PC-9 (cell line): ENCODE results near the gene CTCF. TPM values are rescaled to one million over a fixed set of nuclear protein-coding genes. Genes with fewer than 3 reads are reported as not detected.

ENCODE experiments used
- BruUV-seq: library from RNA; stranded (reverse); fragments of 400-500 nt; replicated peaks from 2 replicates; lab custom pipeline; 2021; lab: Mats Ljungman, UMichigan
- CTCF ChIA-PET: fragments of 300-600 bp; sonication (Branson Sonifier 250); formaldehyde crosslinking; loops from one replicate; lab custom pipeline; 2022; ENCODE audit warnings: antibody characterized with exemption; lab: Charles Lee
- POLR2A ChIA-PET: fragments of 300-600 bp; sonication (Branson Sonifier 250); formaldehyde crosslinking; loops from one replicate; lab custom pipeline; 2022; ENCODE audit warnings: antibody characterized with exemption; ENCODE audit not compliant: unreplicated experiment; lab: Charles Lee
- DNase-seq, 2 experiments: peaks; one replicate each; pipeline versions ENCODE4 v3.0.0 to v3.0.0-alpha.2; 2015 to 2022; ENCODE audit warnings: mixed read lengths in 1 of 2
- H2AFZ ChIP-seq: fragments of 200-600 bp; sonication (generic); 2 replicates; pipeline ENCODE4 v1.8.1; 2017; ENCODE audit warnings: antibody characterized with exemption
- H3F3A ChIP-seq: fragments of 200-600 bp; sonication (generic); 2 replicates; pipeline ENCODE4 v1.8.1; 2017; ENCODE audit warnings: antibody characterized with exemption, mild to moderate bottlenecking, low read depth; ENCODE audit not compliant: insufficient read depth
- H3K27ac ChIP-seq: fragments of 200-600 bp; sonication (generic); 2 replicates; pipeline ENCODE4 v1.6.1; 2016; ENCODE audit warnings: mixed run types
- H3K27me3 ChIP-seq: fragments of 200-600 bp; sonication (generic); 2 replicates; pipeline ENCODE4 v1.6.1; 2016; ENCODE audit warnings: low read depth, mixed run types; ENCODE audit not compliant: insufficient read depth
- H3K36me3 ChIP-seq: fragments of 200-600 bp; sonication (generic); 2 replicates; pipeline ENCODE4 v1.6.1; 2016; ENCODE audit warnings: low read depth, mixed run types
- H3K4me1 ChIP-seq: fragments of 200-600 bp; sonication (generic); replicated peaks from 2 replicates; pipeline ENCODE4 v1.6.1; 2016; ENCODE audit warnings: mixed run types; ENCODE audit not compliant: insufficient read depth
- H3K4me2 ChIP-seq: fragments of 200-600 bp; sonication (generic); 2 replicates; pipeline ENCODE4 v1.6.1; 2017; ENCODE audit warnings: mixed run types
- H3K4me3 ChIP-seq: fragments of 200-600 bp; sonication (generic); 2 replicates; pipeline ENCODE4 v1.6.1; 2016; ENCODE audit warnings: mixed run types
- H3K79me2 ChIP-seq: fragments of 200-600 bp; sonication (generic); 2 replicates; pipeline ENCODE4 v1.6.1; 2017; ENCODE audit warnings: low read depth, mixed run types
- H3K9me2 ChIP-seq: fragments of 200-600 bp; sonication (generic); 2 replicates; pipeline ENCODE4 v1.8.1; 2017; ENCODE audit warnings: mild to moderate bottlenecking; ENCODE audit not compliant: insufficient read depth
- H3K9me3 ChIP-seq: fragments of 200-600 bp; sonication (generic); 2 replicates; pipeline ENCODE4 v1.8.1; 2016; ENCODE audit warnings: low read depth; ENCODE audit not compliant: insufficient read depth
- H4K20me1 ChIP-seq: fragments of 200-600 bp; sonication (generic); 2 replicates; pipeline ENCODE4 v1.8.1; 2017; ENCODE audit not compliant: insufficient read depth
- EZH2 ChIP-seq: fragments of 200-600 bp; sonication (generic); IDR thresholded peaks from 2 replicates; pipeline ENCODE4 v1.8.0; 2017; ENCODE audit warnings: antibody characterized with exemption, low read depth
- intact Hi-C: fragments of 100-400 bp; cut with micrococcal nuclease; formaldehyde crosslinking; loops from one replicate; pipeline ENCODE4 v1.10.0; 2022; ENCODE audit not compliant: unreplicated experiment
- total RNA-seq: library from RNA; stranded (reverse); gene quantifications from 2 replicates; pipeline ENCODE4 v1.2.3, GENCODE V29; 2021
- TF ChIP-seq, protein P1 (sequence below): fragments of 200-600 bp; sonication (generic); conservative IDR thresholded peaks from 2 replicates; pipeline ENCODE4 v1.6.1; 2017; ENCODE audit warnings: mixed run types, antibody characterized with exemption, mild to moderate bottlenecking, moderate library complexity

The CTCF gene
- total RNA-seq, 1 experiment from 2014 or later = 39.0 TPM

DNA sequence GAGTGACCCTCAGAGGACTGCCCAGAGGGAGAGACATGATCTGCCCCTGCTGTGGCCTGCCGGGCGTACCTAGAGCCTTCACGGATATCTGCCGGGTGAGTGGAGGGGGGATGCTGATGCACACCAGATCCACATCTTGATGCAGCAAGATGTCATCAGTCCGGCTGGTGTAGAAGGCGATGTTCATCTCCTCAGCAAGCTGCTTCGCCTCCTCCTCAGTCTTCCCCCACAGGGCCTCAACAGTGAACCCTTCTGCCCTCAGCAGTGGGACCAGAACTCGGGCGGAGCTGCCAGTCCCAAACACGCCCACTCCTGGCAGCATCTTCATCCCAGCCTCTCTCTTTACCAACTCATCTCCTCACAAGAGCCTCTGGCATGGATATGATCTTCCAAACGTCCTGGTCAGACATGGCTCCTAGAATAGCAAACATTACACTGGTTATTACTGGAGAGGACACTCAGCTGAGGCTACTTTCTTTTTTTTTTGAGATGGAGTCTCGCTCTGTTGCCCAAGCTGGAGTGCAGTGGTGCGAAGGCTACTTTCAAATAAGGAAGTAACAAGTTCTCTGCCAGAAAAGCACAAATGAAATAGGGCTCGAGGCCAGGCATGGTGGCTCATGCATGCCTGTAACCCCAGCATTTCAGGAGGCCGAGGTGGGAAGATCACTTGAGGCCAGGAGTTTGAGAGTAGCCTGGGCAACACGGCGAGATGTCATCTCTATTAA, 123.2 kb downstream of the CTCF start:
- H3K4me3 ChIP-seq = no peak overlapping the region
- ChIA-PET CTCF (no interaction called here), POLR2A (no interaction called here)
- no peaks in the 10 kb centered on the region for H3K9me3 ChIP-seq
- no peaks in the 10 kb centered on the region for H3K36me3 ChIP-seq
- no peak overlapping the region for H2AFZ ChIP-seq
- H3K4me2 ChIP-seq = no peak overlapping the region
- no peak for DNase-seq
- peaks cover 3% of the 10 kb centered on the region; the same call in 1 of the 2 replicates for H3F3A ChIP-seq
- H3K27ac ChIP-seq = no peak overlapping the region
- no peaks in the 10 kb centered on the region for H3K27me3 ChIP-seq
- TF ChIP-seq, protein P1, sequence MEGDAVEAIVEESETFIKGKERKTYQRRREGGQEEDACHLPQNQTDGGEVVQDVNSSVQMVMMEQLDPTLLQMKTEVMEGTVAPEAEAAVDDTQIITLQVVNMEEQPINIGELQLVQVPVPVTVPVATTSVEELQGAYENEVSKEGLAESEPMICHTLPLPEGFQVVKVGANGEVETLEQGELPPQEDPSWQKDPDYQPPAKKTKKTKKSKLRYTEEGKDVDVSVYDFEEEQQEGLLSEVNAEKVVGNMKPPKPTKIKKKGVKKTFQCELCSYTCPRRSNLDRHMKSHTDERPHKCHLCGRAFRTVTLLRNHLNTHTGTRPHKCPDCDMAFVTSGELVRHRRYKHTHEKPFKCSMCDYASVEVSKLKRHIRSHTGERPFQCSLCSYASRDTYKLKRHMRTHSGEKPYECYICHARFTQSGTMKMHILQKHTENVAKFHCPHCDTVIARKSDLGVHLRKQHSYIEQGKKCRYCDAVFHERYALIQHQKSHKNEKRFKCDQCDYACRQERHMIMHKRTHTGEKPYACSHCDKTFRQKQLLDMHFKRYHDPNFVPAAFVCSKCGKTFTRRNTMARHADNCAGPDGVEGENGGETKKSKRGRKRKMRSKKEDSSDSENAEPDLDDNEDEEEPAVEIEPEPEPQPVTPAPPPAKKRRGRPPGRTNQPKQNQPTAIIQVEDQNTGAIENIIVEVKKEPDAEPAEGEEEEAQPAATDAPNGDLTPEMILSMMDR = no peak
- TF ChIP-seq EZH2 = no peak
- H4K20me1 ChIP-seq = no peaks in the 10 kb centered on the region
- intact Hi-C loops = no loop called here
- BruUV-seq = no TSS peak
- H3K9me2 ChIP-seq = no peaks in the 10 kb centered on the region
- no peaks in the 10 kb centered on the region for H3K79me2 ChIP-seq
- H3K4me1 ChIP-seq = no peaks in the 10 kb centered on the region

Other genes with a start within 250 kb of the CTCF start
- 0.35 TPM in 1 of 2 replicates, not detected in the other for gene KCTD19, start 235.8 kb upstream of the CTCF start, total RNA-seq
- gene LRRC36, start 235.7 kb upstream of the CTCF start, total RNA-seq = not detected in 2 replicates
- 3.1 and 4.5 TPM in 2 replicates for gene TPPP3, start 169.0 kb upstream of the CTCF start, total RNA-seq
- 12.8 and 14.9 TPM in 2 replicates for gene ZDHHC1, start 146.0 kb upstream of the CTCF start, total RNA-seq
- 5.0 and 5.3 TPM in 2 replicates for gene HSD11B2, start 131.4 kb upstream of the CTCF start, total RNA-seq
- 51.5 and 61.0 TPM in 2 replicates for gene ATP6V0D1, start 81.4 kb upstream of the CTCF start, total RNA-seq
- not detected in 2 replicates for gene AGRP, start 79.0 kb upstream of the CTCF start, total RNA-seq
- 76.7 and 113 TPM in 2 replicates for gene RIPOR1, start 33.7 kb upstream of the CTCF start, total RNA-seq
- gene CARMIL2, start 82.6 kb downstream of the CTCF start, total RNA-seq = 0.87 and 1.5 TPM in 2 replicates
- 34.7 and 38.9 TPM in 2 replicates for gene ACD, start 97.7 kb downstream of the CTCF start, total RNA-seq
- gene PARD6A, start 98.4 kb downstream of the CTCF start, total RNA-seq = 4.4 and 8.1 TPM in 2 replicates
- gene ENKD1, start 104.2 kb downstream of the CTCF start, total RNA-seq = 20.8 and 21.6 TPM in 2 replicates
- gene C16orf86, start 104.3 kb downstream of the CTCF start, total RNA-seq = 0.46 and 1.8 TPM in 2 replicates
- 17.6 and 20.4 TPM in 2 replicates for gene GFOD2, start 156.8 kb downstream of the CTCF start, total RNA-seq
- gene RANBP10, start 244.0 kb downstream of the CTCF start, total RNA-seq = 16.1 and 21.0 TPM in 2 replicates
- gene TSNAXIP1, start 244.4 kb downstream of the CTCF start, total RNA-seq = 1.9 and 2.2 TPM in 2 replicates